Lung microvascular endothelial cell (primary cell): ENCODE measurements around the gene MYH14. TPM values are rescaled to one million over a fixed set of nuclear protein-coding genes. Genes with fewer than 3 reads are reported as not detected.
A peak's percentile ranks its signal among the peaks of the same experiment; 100 is the strongest.
"Not testable (repeated sequence)": the region's sequence is repeated elsewhere in the genome, so short reads cannot be mapped to it uniquely, and the experiment has no call there.

Experiments
- DNase-seq, 2 donors: peaks; one replicate each; pipeline versions ENCODE4 v3.0.0 to v3.0.0-alpha.2; 2010; ENCODE audit warnings: low read depth in 2 of 2
- total RNA-seq: library from RNA; depleted of rRNA; stranded (reverse); fragments of >200 nt; gene quantifications from 2 replicates; pipeline ENCODE4 v1.2.1, GENCODE V29; 2014

MYH14 gene
- total RNA-seq, 1 donor from 2014 or later = under 0.01 TPM

DNA sequence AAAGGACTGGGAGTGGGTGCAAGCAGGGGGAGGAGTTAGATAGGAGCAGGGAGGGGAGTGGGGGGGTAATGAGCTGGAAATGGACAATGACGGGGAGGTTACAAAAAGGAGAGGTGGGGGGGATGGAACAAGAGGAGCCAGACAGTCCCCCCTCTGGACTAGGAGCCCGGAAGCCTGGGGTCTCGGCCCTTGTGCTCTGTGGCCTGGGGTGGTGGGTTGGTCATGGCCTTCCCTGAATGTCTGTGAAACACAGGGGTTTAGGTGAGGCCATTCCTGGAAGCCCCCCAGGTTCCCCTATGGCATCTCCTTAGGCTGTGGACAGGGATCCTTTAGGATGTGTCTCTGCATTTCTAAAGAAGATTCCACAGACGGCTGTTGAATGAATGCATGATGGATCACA, 113.7 kb downstream of the MYH14 start:
- no peak for DNase-seq

DNA sequence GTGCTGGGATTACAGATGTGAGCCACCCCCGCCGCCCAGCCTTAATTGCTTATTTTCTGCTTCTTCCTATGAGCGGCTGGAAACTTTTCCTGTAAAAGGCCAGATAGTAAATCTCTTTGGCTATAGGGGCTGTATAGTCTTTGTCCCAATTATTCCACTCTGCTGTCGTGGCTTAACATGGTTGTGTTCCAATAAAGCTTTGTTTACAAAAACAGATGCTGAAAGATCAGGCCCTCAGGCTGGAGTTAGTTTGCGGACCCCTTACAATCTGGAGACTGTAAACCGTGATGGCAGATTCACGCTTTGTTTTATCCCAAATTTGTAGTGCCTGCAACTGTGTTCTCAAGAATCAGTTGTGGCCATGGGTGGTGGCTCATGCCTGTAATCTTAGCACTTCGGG, 115.0 kb downstream of the MYH14 start:
- DNase-seq = no peak

DNA sequence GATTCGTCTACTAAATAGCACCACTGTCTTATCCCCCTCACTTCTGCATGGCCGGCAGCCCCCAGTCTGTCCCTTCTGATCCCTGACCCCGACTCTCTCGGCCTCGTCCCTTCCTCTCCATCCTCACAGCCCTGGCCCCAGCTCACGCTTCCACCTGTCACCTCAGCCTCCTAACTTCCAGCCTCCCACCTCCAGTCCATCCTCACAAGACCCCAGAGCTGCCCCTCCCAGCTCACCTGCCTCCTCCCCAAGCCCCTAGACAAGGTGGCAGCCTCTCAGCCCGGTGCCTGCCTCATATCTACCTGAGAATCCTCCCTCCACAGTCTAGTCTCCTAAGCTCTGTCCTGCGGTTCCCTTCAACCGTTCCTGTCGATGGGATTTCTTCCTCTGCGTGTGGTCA, 115.7 kb downstream of the MYH14 start:
- DNase-seq = no peak

DNA sequence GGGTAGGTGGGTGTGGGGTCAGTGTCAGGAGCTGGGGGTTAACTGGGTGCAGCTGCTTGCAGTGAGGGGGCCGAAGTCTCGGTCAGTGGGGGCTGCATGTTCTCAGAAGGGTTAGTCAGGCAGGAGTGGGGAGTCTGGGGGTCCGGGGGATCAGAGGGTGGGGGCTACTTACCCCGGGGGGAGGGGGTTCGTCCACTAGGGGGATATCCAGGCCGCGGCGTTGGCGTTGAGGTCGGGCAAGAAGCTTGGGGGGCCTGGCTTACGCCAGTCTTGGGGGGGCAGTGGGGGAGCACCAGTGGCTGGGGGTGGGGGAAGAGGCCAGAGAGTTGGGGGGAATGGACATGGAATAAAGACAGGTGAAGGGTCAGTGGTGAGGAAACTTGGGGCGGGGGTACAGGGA, 116.6 kb downstream of the MYH14 start:
- DNase-seq = no peak

DNA sequence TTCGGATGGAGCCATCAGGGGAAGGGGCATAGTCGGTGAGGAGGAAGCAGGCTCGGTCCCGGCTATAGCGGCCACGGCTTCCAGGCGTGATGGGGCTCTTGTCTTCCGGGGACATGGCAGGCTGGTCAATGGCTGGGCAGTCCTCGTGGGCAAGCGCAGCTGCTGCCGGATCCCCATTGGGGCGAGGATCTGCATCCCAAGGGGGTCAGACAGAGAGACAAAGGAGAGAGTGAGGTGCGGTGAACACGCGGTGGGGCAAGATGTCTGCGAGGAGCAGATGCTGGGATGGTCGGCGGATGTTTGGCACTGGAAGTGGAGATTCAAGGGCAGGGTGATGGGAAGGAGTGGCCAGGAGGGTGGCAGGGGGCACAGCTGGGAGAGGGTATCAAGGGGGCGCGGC, 117.2 kb downstream of the MYH14 start:
- no peak for DNase-seq

DNA sequence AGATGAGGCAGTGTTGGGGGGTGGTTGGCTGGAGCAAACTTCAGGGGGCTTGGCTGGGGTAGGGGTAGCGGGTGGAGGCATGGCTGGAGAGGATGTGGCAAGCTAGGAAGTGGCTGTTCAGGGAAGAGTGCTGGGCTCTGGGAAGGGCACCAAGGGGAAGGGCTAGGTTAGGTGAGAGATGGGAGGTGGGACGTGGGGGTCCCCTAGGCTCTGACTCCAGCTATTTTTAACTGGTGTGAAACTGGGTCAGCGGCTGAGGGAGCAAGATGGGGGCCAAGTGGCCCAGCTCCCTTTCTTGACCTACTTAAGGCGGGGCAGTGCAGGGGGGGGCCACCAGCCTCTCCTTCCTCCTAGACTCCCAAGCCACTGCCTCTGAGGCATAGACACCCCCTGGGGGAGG, 118.4 kb downstream of the MYH14 start:
- DNase-seq = no peak

DNA sequence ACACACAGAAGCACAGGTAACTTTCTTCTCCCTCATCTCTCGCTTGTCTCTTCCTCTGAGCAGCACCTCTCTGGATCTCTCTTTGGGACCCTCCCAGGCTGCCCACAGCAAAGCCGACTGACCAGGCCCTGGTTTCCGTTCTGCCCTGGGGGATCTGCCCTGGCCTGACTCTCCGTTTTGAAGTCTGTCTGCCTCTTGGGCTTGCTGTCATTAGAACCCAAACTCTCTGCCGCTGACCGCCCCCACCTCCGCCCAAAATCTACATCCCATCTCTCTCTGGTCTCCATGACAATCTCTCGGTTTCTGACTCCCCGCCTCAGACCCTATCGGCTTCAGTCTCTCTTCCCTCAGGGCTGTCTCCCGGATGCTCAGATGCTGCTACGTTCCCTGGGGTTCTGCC, 118.8 kb downstream of the MYH14 start:
- DNase-seq = no peak

DNA sequence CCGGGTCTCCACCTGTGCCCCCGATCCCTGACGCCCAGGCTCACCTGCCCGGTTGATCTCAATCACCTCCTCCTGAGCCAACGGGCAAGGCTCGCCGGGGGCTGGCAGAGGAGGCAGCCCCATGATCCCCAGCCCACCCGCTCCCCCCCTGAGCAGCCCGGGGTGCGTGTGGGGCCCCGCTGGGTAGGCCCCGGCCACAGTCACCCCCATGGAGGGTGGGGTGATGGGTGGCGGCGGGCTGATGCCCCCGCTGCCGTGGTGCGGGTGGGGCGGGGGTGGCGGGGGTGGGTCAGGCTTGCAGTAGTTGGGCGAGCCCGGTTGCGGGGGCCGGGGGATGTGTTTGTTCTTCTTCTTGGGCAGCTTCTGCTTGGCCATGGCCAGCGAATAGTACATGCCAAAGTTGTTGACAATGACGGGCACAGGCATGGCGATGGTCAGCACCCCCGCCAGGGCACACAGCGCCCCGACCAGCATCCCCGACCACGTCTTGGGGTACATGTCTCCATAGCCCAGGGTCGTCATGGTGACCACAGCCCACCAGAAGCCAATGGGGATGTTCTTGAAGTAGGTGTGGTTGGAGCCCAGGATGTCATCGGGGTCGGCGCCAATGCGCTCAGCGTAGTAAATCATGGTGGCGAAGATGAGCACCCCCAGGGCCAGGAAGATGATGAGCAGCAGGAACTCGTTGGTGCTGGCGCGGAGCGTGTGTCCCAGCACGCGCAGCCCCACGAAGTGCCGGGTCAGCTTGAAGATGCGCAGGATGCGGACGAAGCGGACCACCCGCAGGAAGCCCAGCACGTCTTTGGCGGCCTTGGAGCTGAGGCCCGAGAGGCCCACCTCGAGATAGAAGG, 119.7 kb downstream of the MYH14 start:
- DNase-seq = no peak

DNA sequence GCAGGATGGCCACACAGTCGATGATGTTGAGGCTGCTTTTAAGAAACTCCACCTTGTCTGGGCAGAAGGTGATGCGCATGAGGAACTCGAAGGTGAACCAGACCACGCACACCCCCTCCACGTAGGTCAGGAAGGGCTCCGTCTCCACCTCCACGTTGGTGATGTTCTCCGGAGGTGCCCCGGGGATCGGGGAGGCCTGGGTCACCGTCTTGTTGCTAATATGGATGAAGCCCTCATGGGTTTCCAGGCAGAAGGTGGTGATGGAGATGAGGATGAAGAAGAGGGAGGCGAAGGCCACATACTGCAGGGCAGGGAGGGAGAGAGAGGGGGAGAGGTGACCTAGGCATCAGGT, 120.3 kb downstream of the MYH14 start:
- no peak for DNase-seq

DNA sequence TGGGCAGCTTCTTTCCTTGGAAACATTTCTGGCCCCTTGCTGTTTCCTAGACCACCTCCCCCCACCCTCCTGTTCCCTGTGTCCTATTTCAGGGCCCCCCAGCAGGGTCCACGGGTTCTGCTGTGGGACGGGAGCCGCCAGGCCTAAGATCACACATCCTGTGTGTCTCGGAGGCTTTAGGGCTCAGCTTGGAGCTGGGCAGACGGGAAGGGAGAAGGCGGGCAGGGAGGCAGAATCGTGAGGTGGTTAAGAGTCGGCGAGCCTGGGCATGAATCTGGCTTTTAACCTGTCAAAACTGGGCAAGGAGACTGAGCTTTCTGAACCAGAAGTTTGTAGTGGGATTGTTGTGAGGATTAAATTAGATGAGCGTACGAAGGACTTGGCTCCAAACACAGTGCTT, 120.9 kb downstream of the MYH14 start:
- no peak for DNase-seq

DNA sequence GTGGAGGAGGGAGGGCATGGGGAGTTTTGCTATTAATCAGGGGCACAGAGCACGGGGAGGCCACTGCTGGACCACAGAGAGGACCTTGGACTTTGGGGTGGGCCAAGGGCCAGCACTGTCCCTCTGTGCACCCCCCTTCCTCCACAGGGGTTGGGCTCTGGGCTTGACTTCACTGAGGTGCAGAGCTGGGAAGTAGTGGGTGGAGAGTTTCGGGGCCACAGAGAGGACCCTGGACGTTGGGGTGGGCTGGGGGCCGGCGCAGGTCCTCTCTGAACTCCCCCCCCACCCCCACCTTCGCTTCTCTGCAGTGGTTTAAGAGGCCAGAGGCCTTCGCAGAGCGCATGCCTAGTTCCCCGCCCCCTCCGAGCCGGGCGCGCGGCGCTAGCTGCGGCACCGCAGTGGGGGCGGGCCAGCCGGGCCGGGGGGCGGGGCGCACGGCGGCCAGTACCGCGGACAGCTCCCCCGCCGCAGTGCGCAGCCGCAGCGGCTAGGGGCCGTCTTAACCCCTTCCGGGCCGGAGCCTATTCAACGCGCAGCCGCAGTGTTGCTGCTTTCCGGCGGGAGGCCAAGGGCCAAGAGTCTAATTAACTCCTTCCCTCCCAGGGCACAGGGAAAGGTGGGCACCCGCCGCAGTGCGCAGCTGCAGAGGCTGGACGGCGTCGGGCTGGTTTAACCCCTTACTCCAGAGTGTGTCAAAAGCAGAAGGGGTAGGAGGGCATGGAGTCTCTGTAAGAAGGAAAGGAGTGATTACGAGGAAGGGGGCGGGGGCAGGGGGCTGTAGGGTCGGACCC, 122.1 kb downstream of the MYH14 start:
- DNase-seq = peak; percentile 66 to 79

DNA sequence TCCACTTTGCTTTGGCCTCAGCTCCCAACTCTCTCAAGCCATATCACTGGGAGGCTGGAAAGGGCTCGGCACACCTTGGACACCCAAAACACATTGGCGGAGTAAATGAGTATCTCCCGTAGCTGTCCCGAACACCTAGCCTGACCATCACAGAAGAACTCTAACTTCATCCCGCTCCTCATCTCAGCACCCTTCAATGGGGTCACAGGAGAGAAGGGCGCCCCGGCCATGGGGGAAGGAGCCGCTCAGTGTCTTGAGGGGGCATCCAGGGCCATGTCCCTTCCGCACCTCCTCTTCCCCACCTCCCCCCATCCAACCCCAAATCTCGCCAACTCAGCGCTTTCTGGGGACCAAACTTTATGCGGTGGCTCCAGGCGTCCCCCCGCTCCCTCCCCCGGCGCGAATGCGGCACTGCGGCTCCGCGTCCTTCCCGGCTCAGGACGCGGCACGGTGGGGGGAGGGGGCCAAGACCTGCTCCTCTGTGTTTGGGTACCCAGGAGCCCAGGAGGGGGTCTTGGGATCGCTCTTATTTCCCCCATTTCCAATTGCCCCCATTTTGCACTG, 122.8 kb downstream of the MYH14 start:
- DNase-seq = no peak

DNA sequence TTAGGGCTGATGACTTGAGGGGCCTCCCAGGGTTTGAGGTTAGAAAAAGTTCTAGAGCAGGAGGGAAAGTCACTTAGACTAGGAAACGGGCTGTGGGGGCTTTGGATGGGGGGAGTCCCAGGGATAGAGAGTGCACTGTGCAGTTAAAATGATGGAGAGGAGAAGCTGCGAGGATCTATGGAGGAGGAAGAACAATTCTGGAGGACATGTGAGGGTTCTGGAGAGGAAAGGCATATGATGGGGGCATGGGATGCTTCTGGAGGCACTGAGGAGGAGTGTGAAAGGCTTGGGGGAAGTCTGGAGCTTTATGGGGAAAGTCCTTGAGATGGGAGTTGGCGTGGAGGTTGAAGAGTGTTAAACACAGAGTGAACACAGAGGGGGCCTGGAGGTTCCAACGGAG, 123.6 kb downstream of the MYH14 start:
- DNase-seq = no peak

DNA sequence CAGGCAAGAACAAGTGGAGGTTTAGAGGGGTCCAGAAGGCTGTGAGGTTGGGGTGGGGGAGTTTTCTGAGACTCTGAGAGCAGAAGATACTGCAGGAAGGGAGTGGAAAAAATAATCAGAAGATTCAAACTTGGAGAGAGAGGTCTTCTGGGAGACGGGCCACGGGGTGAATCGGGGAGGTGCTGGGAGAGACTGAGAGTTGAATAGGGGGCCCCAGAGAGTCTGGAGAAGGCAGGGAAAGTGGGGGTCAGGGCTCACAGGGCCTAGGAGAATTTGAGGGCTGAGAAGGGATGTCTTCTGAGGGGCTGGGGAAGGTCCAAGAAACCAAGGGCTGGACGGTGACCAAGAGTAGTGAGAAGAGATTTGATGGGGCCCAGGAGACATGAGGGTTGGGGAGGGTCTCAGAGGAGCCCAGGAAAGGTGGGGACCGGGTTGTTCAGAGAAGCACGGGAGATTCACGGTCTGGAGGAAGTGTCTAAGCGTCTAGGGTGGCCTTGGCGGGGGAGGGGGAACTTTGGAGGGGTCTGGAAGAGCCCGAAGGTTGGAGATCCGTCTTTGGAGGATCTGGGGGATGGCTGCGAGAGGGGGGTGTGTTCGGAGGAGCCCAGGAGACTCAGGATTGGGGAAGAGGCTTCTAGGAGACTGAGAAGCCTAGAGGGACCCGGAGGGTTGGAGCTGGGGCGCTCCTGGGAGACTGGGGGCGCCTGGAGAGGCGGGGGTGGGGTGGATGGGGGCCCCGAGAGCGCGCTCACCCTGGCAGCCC, 124.2 kb downstream of the MYH14 start:
- DNase-seq = no peak

DNA sequence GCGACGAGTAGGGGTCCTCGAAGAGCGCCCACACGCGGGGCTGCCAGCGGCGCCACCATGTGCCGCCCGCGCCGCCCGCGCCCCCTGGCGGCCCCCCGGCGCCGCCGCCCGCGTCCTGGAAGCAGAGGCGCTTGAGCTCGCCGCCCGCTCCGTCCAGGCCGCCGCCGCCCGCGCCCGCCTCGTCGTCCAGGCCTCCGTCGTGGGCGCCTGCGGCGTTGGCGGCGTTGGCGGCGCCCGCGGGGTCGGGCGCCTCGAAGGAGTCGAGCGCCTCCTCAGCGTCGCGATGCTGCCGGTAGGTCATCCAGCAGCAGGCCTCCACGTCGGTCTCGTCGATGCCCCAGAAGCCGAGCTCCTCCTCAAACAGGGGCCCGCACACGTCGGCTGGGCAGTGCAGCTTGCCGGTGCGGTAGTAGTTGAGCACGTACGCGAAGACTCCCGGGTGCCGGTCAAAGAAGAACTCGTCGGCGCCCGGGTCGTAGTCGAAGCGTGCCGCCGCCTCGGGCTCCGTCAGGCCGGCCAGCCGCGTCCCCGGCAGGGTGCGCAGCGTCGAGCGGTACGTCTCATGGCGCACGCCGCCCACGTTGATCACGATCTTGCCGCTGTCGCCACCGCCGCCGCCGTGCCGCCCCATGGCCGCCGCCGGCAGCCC, 124.9 kb downstream of the MYH14 start:
- peak; percentile 28 to 33 for DNase-seq

DNA sequence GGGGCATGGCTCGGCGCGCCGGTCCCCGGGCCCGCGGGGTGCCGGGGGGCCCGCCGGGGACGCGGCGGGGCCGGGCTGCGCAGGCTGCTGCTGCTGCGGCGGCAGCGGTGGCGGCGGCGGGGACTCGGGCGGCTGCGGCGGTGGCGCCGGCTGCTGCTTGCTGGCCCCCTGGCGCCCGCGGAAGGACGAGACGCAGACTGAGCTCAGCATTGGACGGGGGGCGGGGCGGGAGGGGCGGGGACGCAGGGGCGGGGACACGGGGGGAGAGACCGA, 125.4 kb downstream of the MYH14 start:
- DNase-seq = no peak

DNA sequence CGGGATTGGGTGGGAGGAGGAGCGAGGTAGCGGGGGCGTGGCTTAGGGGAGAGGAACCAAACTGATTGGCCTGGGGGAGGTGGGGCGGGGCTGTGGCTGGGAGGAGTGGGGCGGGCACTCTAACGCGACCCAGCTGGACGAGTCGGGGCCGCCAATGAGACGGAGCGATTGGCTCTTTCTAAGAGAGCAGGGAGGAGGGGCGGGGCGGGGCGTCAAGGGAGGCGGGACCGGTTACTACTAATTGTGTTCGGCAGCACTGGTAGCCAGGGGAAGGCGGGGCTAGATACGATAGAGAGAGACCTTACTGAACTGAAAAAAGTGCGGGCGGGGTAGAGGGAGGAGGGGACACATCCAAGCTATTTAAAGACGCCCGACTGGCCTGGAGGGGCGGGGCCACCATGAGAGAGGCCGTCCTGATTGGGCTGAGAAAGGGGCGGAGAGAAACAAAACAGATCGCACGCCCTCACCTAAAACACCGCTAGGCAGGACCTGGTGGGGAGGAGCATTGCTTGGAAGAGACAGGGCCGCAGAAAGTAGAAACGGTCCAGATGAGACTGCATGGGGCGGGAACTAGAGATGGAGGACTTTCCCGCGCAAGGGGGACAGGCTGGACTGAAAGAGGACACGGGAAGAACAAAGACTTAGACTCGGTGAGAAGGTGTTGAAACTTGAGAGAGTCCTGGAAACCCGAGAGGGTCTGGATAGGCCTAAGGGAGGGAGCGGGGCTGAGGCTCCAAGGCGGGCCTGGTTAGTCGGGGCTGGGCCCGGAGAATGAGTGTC, 125.9 kb downstream of the MYH14 start, which contains the start of gene KCNC3:
Gene KCNC3 (minus strand): TSS at position 232 of the 780 bp plus-strand sequence. CDS start 295 bp downstream, outside the sequence.
- peak; percentile 100 for DNase-seq

DNA sequence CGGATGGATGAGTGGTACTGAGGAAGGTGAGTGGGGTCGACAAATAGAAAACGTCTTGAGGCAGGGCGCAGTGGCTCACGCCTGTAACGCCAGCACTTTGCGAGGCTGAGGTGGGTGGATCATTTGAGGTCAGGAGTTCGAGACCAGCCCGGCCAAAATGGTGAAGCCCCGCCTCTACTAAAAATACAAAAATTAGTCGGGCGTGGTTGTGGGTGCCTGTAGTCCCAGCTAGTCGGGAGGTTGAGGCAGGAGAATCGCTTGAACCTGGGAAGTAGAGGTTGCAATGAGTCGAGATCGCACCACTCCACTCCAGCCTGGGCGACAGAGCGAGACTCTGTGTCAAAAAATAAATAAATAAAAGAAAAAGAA, 126.5 kb downstream of the MYH14 start:
- DNase-seq = not testable (repeated sequence)

DNA sequence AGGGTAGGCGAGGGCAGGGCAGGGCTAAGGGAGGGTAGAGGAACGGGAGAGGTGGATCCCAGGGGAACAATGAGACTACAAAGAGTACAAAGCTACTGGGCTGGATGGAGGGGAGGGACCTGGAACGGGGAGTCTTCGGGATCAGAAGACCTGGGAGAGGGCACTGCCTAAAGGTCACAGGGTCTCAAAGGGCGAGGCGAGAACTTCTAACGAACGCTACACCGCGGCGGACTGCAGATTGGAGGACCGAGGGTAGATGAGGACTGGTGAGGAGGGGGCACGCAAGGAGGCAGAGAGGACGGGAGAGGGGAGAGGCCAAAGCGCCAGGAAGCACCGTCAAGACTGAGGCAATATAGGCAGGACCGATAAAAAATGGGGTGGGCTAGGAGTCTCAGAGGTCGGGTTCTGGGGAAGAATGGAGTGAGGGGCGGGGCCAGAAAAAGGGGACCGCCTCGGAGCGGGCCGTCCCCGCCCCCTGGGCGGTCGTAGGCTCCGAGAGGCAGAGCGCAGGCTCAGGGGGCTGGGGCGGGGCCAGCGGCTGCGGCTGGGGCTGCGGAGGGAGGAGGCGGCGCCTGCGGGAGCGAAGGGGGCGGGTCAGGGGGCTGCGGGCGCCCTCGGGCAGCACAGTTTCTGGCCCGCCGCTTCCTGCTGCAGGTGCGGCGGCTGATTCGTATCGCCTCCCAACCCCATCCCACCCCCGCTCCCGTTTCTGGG, 127.1 kb downstream of the MYH14 start:
- peak; percentile 77 to 81 for DNase-seq
